ENCODE results near the gene HIF3A. TPM values are rescaled to one million over a fixed set of nuclear protein-coding genes. Genes with fewer than 3 reads are reported as not detected.

Gene HIF3A
- total RNA-seq, 1 donor from 2014 or later, result 87.7 TPM

DNA sequence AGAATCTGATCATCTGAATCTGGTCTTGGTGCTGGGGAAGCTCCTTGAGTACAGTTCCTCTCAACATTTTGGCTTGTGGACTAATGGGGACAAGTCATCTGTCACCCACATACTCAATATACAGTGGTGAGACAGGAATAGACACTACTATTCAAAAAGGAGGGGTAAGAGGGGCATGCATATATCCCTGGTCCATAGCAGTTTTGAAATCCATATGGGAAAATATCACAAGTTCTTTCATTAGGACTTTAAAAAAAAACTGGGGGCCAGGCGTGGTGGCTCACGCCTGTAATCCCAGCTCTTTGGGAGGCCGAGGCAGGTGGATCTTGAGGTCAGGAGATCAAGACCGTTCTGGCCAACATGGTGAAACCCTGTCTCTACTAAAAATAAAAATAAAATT is 29.8 kb downstream of the HIF3A start:
- peaks cover 18% of the 10 kb centered on the region for H3K9me3 ChIP-seq (replicated peaks)
- no peak for DNase-seq
- H3K27ac ChIP-seq (replicated peaks), result no peak overlapping the region
- no peaks in the 10 kb centered on the region for H3K4me1 ChIP-seq
- intact Hi-C loops (cut with micrococcal nuclease), result no loop called here
- H3K27me3 ChIP-seq (ENCODE audit: low read depth), result no peaks in the 10 kb centered on the region
- TF ChIP-seq, protein P1, sequence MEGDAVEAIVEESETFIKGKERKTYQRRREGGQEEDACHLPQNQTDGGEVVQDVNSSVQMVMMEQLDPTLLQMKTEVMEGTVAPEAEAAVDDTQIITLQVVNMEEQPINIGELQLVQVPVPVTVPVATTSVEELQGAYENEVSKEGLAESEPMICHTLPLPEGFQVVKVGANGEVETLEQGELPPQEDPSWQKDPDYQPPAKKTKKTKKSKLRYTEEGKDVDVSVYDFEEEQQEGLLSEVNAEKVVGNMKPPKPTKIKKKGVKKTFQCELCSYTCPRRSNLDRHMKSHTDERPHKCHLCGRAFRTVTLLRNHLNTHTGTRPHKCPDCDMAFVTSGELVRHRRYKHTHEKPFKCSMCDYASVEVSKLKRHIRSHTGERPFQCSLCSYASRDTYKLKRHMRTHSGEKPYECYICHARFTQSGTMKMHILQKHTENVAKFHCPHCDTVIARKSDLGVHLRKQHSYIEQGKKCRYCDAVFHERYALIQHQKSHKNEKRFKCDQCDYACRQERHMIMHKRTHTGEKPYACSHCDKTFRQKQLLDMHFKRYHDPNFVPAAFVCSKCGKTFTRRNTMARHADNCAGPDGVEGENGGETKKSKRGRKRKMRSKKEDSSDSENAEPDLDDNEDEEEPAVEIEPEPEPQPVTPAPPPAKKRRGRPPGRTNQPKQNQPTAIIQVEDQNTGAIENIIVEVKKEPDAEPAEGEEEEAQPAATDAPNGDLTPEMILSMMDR (IDR thresholded peaks at IDR 0.05; ENCODE audit: borderline replicate concordance), result no peak
- peaks cover 100% of the 10 kb centered on the region for H3K36me3 ChIP-seq
- no peak overlapping the region for H3K4me3 ChIP-seq

DNA sequence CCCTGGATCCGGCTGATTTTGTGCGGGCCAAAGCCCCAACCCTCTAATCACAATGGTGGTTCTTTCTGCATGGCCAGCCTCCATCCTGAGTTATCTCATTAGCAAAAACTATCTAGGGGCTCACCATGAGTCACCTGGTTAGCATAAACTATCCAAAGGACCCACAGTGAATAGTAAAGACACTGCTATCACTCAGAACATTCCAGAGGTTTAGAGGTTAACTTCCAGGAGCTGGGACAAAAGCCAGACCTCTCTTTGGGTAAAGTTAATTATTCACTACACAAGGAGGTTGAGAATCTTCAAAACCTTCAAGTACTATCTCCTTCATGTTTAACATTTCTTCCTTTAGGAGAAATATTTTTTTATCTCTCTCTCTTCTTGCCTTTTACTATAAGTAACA is 31.2 kb downstream of the HIF3A start:
- H3K4me3 ChIP-seq, result no peak overlapping the region
- intact Hi-C loops (cut with micrococcal nuclease), result no loop called here
- no peak overlapping the region for H3K27ac ChIP-seq (replicated peaks)
- H3K36me3 ChIP-seq, result peaks cover 100% of the 10 kb centered on the region
- TF ChIP-seq, protein P1 (IDR thresholded peaks at IDR 0.05; ENCODE audit: borderline replicate concordance), result no peak
- H3K27me3 ChIP-seq (ENCODE audit: low read depth), result no peaks in the 10 kb centered on the region
- DNase-seq, result no peak
- peaks cover 18% of the 10 kb centered on the region for H3K9me3 ChIP-seq (replicated peaks)
- no peaks in the 10 kb centered on the region for H3K4me1 ChIP-seq

DNA sequence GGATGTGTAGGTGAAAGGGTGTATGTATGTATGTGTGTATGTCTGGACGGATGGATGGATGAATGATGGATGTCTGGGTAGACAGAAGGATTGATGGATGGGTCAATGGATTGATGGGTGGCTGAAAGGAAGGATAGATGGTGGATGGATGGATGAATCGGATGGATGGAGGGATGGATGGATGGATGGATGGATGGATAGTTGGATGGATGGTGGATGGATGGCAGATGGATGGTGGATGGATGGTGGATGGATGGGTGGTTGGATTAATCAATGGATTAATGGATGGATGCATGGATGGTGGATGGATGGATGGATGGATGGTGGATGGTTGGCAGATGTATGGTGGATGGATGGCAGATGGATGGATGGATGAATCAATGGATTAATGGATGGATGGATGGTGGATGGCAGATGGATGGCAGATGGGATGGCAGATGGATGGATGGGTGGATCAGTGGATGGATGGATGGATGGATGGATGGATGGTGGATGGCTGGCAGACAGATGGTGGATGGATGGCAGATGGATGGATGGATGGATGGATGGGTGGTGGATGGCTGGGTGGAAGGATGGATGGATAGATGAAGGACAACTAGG is 33.6 kb downstream of the HIF3A start:
- intact Hi-C loops (cut with micrococcal nuclease), result no loop called here
- H3K4me1 ChIP-seq, result no peaks in the 10 kb centered on the region
- no peak overlapping the region for H3K4me3 ChIP-seq
- TF ChIP-seq, protein P1 (IDR thresholded peaks at IDR 0.05; ENCODE audit: borderline replicate concordance), result no peak
- H3K27me3 ChIP-seq (ENCODE audit: low read depth), result no peaks in the 10 kb centered on the region
- no peak overlapping the region for H3K27ac ChIP-seq (replicated peaks)
- no peak for DNase-seq
- peaks cover 97% of the 10 kb centered on the region for H3K36me3 ChIP-seq
- H3K9me3 ChIP-seq (replicated peaks), result peaks cover 18% of the 10 kb centered on the region

DNA sequence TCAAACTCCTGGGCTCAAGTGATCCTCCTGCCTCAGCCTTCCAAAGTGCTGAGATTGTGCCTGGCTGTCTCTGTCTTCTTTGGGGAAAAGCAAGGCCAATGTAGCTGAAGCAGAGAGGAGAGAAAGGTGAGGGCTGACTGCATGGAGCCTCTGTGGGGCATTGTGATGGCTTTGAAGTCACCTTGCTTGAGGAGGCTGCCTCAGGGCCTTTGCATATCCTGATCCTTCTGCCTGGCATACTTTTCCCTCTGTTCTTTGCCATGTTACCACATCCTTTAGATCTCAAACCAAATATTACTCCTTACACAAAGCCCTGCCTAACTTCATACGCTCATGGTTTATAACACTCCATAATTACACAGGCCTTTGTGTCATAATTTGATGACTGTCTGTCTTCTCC is 40.6 kb downstream of the HIF3A start:
- H3K4me3 ChIP-seq, result no peak overlapping the region
- intact Hi-C loops (cut with micrococcal nuclease), result no loop called here
- DNase-seq, result no peak
- H3K27ac ChIP-seq (replicated peaks), result no peak overlapping the region
- TF ChIP-seq, protein P1 (IDR thresholded peaks at IDR 0.05; ENCODE audit: borderline replicate concordance), result no peak
- no peaks in the 10 kb centered on the region for H3K27me3 ChIP-seq (ENCODE audit: low read depth)
- H3K4me1 ChIP-seq, result no peaks in the 10 kb centered on the region
- peaks cover 97% of the 10 kb centered on the region for H3K36me3 ChIP-seq
- H3K9me3 ChIP-seq (replicated peaks), result no peaks in the 10 kb centered on the region

DNA sequence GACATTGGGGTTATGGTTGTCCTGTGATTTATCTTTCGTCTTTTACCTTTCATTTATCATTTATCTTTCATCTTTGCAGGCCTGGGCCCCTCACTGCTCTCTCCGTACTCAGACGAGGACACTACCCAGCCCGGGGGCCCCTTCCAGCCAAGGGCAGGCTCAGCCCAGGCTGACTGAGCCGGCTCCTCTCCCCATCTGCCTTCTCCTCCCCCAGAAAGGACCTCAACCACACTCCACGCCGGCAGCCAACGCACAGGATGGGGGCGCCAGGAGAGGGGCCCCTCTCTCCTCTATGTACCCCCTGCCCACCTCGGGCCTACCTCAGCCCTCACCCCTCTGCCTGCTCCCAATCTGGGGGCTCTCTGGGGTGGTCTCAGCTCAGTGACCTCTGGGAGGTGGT is 42.6 kb downstream of the HIF3A start:
- intact Hi-C loops (cut with micrococcal nuclease), result no loop called here
- no peaks in the 10 kb centered on the region for H3K27me3 ChIP-seq (ENCODE audit: low read depth)
- no peaks in the 10 kb centered on the region for H3K4me1 ChIP-seq
- no peak overlapping the region for H3K4me3 ChIP-seq
- no peak for DNase-seq
- TF ChIP-seq, protein P1 (IDR thresholded peaks at IDR 0.05; ENCODE audit: borderline replicate concordance), result no peak
- peaks cover 82% of the 10 kb centered on the region for H3K36me3 ChIP-seq
- H3K27ac ChIP-seq (replicated peaks), result no peak overlapping the region
- no peaks in the 10 kb centered on the region for H3K9me3 ChIP-seq (replicated peaks)

Measured in left ventricle myocardium inferior (tissue), 1 donor.